Fibroblast of villous mesenchyme (primary cell): ENCODE results near the gene POLH. TPM values are rescaled to one million over a fixed set of nuclear protein-coding genes. Genes with fewer than 3 reads are reported as not detected.

Experiments used
- DNase-seq: peaks from one replicate; pipeline ENCODE4 v3.0.0-alpha.2; 2010; ENCODE audit warnings: low read depth
- H3K4me3 ChIP-seq: 2 replicates; pipeline ENCODE4 v1.5.1; 2011; ENCODE audit warnings: low read depth, mild to moderate bottlenecking, low read length
- total RNA-seq: library from RNA; depleted of rRNA; stranded (reverse); fragments of >200 nt; gene quantifications from 2 replicates; pipeline ENCODE4 v1.2.3, GENCODE V29; 2012
- TF ChIP-seq, protein P1 (sequence below): IDR thresholded peaks from 2 replicates; pipeline ENCODE4 v1.5.1; 2012; ENCODE audit warnings: low read depth, mild to moderate bottlenecking, low read length; ENCODE audit not compliant: insufficient read depth

Gene POLH
- total RNA-seq, 1 donor = 40.6 TPM

GRCh38 chr6:43604174-43604573 is 28.2 kb downstream of the POLH start:
- DNase-seq = peak; percentile 20
- no peak overlapping the region for H3K4me3 ChIP-seq
- TF ChIP-seq, protein P1, sequence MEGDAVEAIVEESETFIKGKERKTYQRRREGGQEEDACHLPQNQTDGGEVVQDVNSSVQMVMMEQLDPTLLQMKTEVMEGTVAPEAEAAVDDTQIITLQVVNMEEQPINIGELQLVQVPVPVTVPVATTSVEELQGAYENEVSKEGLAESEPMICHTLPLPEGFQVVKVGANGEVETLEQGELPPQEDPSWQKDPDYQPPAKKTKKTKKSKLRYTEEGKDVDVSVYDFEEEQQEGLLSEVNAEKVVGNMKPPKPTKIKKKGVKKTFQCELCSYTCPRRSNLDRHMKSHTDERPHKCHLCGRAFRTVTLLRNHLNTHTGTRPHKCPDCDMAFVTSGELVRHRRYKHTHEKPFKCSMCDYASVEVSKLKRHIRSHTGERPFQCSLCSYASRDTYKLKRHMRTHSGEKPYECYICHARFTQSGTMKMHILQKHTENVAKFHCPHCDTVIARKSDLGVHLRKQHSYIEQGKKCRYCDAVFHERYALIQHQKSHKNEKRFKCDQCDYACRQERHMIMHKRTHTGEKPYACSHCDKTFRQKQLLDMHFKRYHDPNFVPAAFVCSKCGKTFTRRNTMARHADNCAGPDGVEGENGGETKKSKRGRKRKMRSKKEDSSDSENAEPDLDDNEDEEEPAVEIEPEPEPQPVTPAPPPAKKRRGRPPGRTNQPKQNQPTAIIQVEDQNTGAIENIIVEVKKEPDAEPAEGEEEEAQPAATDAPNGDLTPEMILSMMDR = no peak

DNA sequence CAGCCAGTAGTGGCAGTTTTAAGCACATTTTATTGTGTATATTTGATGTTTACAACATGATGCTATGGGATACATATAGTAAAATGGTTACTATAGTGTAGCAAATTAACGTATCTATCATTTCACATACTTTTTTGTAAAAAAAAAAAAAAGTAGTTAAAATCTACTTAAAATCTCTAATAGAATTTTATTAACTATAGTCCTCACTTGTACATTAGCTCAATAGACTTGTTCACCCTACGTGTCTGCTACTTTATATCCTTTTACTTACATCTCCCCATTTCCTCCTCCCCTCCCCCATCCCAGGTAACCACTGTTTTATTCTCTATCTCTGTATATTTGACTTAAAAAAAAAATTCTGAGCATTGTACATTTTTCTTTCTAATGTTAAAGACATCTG is 30.0 kb downstream of the POLH start:
- H3K4me3 ChIP-seq = no peak overlapping the region
- TF ChIP-seq, protein P1 = no peak
- no peak for DNase-seq

- TF ChIP-seq, protein P1 = peak; percentile 85
- DNase-seq = peak; percentile 85
These were observed 32.4 kb downstream of the POLH start for GRCh38 chr6:43608310-43608763.

GRCh38 chr6:43608807-43609206 is 32.8 kb downstream of the POLH start:
- TF ChIP-seq, protein P1 = no peak
- DNase-seq = no peak
- H3K4me3 ChIP-seq = no peak overlapping the region

More at GRCh38 chr6:43608310-43608763, 32.4 kb downstream of the POLH start:
- no peak overlapping the region for H3K4me3 ChIP-seq

GRCh38 chr6:43609402-43609801 is 33.4 kb downstream of the POLH start:
- H3K4me3 ChIP-seq = no peak overlapping the region
- TF ChIP-seq, protein P1 = no peak
- no peak for DNase-seq

DNA sequence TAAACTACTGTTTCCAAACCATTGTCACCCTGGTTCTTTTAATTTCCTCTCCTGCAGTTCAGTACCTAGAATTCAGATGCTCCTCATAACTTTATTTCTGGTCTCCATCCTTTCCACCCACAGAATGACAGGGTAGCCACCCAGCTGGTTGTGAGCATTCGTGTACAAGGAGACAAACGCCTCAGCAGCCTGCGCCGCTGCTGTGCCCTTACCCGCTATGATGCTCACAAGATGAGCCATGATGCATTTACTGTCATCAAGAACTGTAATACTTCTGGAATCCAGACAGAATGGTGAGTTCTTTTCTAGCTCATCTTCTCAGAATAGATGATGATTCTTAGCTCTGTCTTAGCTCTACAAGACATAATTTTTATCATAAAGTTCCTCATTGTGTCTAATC is 34.4 kb downstream of the POLH start:
- no peak for DNase-seq
- TF ChIP-seq, protein P1 = no peak
- no peak overlapping the region for H3K4me3 ChIP-seq

DNA sequence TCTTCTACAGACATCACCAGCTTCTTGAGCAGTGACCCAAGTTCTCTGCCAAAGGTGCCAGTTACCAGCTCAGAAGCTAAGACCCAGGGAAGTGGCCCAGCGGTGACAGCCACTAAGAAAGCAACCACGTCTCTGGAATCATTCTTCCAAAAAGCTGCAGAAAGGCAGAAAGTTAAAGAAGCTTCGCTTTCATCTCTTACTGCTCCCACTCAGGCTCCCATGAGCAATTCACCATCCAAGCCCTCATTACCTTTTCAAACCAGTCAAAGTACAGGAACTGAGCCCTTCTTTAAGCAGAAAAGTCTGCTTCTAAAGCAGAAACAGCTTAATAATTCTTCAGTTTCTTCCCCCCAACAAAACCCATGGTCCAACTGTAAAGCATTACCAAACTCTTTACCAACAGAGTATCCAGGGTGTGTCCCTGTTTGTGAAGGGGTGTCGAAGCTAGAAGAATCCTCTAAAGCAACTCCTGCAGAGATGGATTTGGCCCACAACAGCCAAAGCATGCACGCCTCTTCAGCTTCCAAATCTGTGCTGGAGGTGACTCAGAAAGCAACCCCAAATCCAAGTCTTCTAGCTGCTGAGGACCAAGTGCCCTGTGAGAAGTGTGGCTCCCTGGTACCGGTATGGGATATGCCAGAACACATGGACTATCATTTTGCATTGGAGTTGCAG is 37.9 kb downstream of the POLH start:
- TF ChIP-seq, protein P1 = no peak
- no peak overlapping the region for H3K4me3 ChIP-seq
- no peak for DNase-seq
